HepG2 (cell line): ENCODE measurements around the gene SYP. TPM values are rescaled to one million over a fixed set of nuclear protein-coding genes. Genes with fewer than 3 reads are reported as not detected.
A peak's percentile ranks its signal among the peaks of the same experiment; 100 is the strongest.

ENCODE experiments used
- HNF4G ChIP-seq, 2 experiments: sonication (generic) in 1 of 2; formaldehyde crosslinking in 1 of 2; IDR thresholded peaks; 2 replicates each; pipeline versions ENCODE4 v1.4.0 to v1.6.1; 2011 to 2020; ENCODE audit warnings: borderline replicate concordance in 2 of 2, low read depth in 2 of 2, mild to moderate bottlenecking in 2 of 2, low read length in 1 of 2, missing genetic modification reagents in 1 of 2, moderate library complexity in 1 of 2
- ISL2 ChIP-seq: sonication (generic); formaldehyde crosslinking; IDR thresholded peaks from 2 replicates; pipeline ENCODE4 v1.5.0; 2020; ENCODE audit warnings: missing genetic modification reagents
- MXI1 ChIP-seq: IDR thresholded peaks from 3 replicates; pipeline ENCODE4 v1.6.1; 2012; ENCODE audit warnings: low read depth, low read length, inconsistent platforms, borderline replicate concordance
- RELA ChIP-seq: sonication (generic); formaldehyde crosslinking; IDR thresholded peaks from 2 replicates; pipeline ENCODE4 v1.4.0; 2020; ENCODE audit warnings: missing genetic modification reagents
- ZNF232 ChIP-seq: sonication (generic); formaldehyde crosslinking; IDR thresholded peaks from 2 replicates; pipeline ENCODE4 v1.4.0; 2020; ENCODE audit warnings: missing genetic modification reagents, borderline replicate concordance
- ZNF367 ChIP-seq: sonication (generic); formaldehyde crosslinking; IDR thresholded peaks from 2 replicates; pipeline ENCODE4 v1.4.0; 2020; ENCODE audit warnings: missing genetic modification reagents, borderline replicate concordance
- ZNF44 ChIP-seq: sonication (generic); formaldehyde crosslinking; IDR thresholded peaks from 2 replicates; pipeline ENCODE4 v1.5.1; 2020; ENCODE audit warnings: mild to moderate bottlenecking, missing genetic modification reagents
- ZNF607 ChIP-seq: sonication (generic); formaldehyde crosslinking; IDR thresholded peaks from 2 replicates; pipeline ENCODE4 v1.5.1; 2020; ENCODE audit warnings: missing genetic modification reagents, mild to moderate bottlenecking, borderline replicate concordance
- ZNF619 ChIP-seq: sonication (generic); formaldehyde crosslinking; IDR thresholded peaks from 2 replicates; pipeline ENCODE4 v1.4.0; 2020; ENCODE audit warnings: mild to moderate bottlenecking, missing genetic modification reagents
- ZNF670 ChIP-seq: sonication (generic); formaldehyde crosslinking; IDR thresholded peaks from 2 replicates; pipeline ENCODE4 v1.8.0; 2022; ENCODE audit warnings: mild to moderate bottlenecking, missing genetic modification reagents, borderline replicate concordance
- polyA plus RNA-seq, 8 experiments: library from polyadenylated mRNA; depleted of rRNA in 3 of 8; stranded (reverse) in 7 of 8; unstranded in 1 of 8; fragments of >200 nt; fragmentation: Illumina TruSeq in 4 of 8; extraction: Trizol in 4 of 8; gene quantifications; 2 replicates each; pipeline versions ENCODE4 v1.2.1 to v1.2.3, GENCODE V29; 2011 to 2016; ENCODE audit warnings: low read depth in 4 of 8, missing spikeins in 1 of 8, mixed read lengths in 1 of 8; ENCODE audit not compliant: insufficient read depth in 1 of 8
- total RNA-seq, 5 experiments: library from RNA; depleted of rRNA; stranded (reverse); fragments of >200 nt; fragmentation: Illumina TruSeq; extraction: Trizol; gene quantifications; 2 replicates each; pipeline ENCODE4 v1.2.3, GENCODE V29; 2016; ENCODE audit warnings: low read depth in 1 of 5
- TF ChIP-seq, protein P1 (sequence below): sonication (generic); formaldehyde crosslinking; conservative IDR thresholded peaks from 2 replicates; pipeline ENCODE4 v1.4.0; 2020; ENCODE audit warnings: mild to moderate bottlenecking, missing genetic modification reagents, moderate library complexity
- TF ChIP-seq, protein P2 (sequence below): sonication (generic); formaldehyde crosslinking; conservative IDR thresholded peaks from 2 replicates; pipeline ENCODE4 v1.8.0; 2022; ENCODE audit warnings: mild to moderate bottlenecking, moderate library complexity, missing genetic modification reagents
- TF ChIP-seq, protein P3 (sequence below), 2 experiments: sonication (generic) in 1 of 2; formaldehyde crosslinking in 1 of 2; IDR thresholded peaks; 2 replicates each; pipeline versions ENCODE4 v1.5.1 to v1.6.1; 2011 to 2020; ENCODE audit warnings: borderline replicate concordance in 1 of 2, low read depth in 1 of 2, low read length in 1 of 2, mild to moderate bottlenecking in 1 of 2, missing genetic modification reagents in 1 of 2, moderate library complexity in 1 of 2
- TF ChIP-seq, protein P4 (sequence below): fragments of 450-650 bp; IDR thresholded peaks from 2 replicates; pipeline ENCODE4 v1.6.1; 2016

Gene SYP
- total and polyA plus RNA-seq, 2 of the 13 experiments (the other 11 are each of a cell fraction or from before 2014, with no cell fraction given), result 2.0 to 2.5 TPM

DNA sequence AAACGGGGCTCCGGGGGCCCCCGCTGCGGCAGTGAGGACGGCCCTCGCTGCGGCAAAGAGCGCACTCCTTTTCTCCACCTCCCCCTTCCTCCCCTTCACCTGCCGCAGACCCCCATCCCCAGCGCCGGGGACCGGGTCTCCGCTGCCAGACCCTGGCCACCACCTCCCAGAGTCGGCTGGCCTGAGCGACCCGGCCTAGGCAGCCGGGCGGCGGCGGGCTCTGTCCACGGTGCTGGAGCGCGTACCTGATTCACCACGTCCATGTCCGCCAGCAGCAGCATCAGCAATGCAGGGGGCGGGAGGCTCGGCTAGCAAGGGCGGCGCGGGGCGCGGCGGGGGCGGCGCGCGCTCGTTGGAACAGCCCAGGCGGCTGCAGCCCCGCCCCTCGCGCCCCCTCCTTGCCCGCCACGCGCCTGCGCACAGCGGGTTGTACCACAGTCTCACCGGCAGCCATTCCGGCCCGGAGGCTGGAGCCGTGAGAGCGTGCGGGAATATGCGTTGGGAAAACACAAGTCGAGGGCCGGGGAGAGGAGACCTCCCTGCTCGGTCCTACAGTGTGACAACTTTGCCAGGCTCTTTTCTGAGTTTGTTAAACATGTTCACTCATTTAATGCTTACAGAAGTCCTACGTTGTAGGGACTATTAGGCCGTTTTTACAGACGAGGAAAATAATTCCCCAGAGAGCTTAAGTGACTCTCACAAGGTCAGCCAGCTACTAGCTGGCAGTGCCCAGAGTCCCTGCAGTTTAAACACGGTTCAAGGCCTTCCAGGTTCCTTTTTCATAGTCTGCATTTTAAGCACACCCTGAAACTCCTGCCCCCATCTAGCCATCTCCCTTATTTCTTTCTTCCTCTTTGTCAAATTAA is at the start of gene SYP (continued):
- TF ChIP-seq, protein P1, sequence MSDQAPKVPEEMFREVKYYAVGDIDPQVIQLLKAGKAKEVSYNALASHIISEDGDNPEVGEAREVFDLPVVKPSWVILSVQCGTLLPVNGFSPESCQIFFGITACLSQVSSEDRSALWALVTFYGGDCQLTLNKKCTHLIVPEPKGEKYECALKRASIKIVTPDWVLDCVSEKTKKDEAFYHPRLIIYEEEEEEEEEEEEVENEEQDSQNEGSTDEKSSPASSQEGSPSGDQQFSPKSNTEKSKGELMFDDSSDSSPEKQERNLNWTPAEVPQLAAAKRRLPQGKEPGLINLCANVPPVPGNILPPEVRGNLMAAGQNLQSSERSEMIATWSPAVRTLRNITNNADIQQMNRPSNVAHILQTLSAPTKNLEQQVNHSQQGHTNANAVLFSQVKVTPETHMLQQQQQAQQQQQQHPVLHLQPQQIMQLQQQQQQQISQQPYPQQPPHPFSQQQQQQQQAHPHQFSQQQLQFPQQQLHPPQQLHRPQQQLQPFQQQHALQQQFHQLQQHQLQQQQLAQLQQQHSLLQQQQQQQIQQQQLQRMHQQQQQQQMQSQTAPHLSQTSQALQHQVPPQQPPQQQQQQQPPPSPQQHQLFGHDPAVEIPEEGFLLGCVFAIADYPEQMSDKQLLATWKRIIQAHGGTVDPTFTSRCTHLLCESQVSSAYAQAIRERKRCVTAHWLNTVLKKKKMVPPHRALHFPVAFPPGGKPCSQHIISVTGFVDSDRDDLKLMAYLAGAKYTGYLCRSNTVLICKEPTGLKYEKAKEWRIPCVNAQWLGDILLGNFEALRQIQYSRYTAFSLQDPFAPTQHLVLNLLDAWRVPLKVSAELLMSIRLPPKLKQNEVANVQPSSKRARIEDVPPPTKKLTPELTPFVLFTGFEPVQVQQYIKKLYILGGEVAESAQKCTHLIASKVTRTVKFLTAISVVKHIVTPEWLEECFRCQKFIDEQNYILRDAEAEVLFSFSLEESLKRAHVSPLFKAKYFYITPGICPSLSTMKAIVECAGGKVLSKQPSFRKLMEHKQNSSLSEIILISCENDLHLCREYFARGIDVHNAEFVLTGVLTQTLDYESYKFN (CRISPR knock-in tag), result no peak; the same call in 1 of the 2 replicates
- no peak for TF ChIP-seq ZNF619 (CRISPR knock-in tag)
- TF ChIP-seq, protein P2, sequence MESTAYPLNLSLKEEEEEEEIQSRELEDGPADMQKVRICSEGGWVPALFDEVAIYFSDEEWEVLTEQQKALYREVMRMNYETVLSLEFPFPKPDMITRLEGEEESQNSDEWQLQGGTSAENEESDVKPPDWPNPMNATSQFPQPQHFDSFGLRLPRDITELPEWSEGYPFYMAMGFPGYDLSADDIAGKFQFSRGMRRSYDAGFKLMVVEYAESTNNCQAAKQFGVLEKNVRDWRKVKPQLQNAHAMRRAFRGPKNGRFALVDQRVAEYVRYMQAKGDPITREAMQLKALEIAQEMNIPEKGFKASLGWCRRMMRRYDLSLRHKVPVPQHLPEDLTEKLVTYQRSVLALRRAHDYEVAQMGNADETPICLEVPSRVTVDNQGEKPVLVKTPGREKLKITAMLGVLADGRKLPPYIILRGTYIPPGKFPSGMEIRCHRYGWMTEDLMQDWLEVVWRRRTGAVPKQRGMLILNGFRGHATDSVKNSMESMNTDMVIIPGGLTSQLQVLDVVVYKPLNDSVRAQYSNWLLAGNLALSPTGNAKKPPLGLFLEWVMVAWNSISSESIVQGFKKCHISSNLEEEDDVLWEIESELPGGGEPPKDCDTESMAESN, result peak; percentile 78; the same call in 1 of the 2 replicates
- no peak; the same call in 1 of the 2 replicates for TF ChIP-seq ZNF367 (CRISPR knock-in tag)
- TF ChIP-seq, protein P3, sequence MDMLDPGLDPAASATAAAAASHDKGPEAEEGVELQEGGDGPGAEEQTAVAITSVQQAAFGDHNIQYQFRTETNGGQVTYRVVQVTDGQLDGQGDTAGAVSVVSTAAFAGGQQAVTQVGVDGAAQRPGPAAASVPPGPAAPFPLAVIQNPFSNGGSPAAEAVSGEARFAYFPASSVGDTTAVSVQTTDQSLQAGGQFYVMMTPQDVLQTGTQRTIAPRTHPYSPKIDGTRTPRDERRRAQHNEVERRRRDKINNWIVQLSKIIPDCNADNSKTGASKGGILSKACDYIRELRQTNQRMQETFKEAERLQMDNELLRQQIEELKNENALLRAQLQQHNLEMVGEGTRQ (IDR thresholded peaks at IDR 0.05; ENCODE audit: low read depth, low read length), result no peak
- TF ChIP-seq, protein P3 (CRISPR knock-in tag; IDR thresholded peaks at IDR 0.05; ENCODE audit: borderline replicate concordance), result no peak
- 0 out of 2 replicates have a peak, but pooled peaks have one; percentile 40 for TF ChIP-seq ISL2
- no peak for TF ChIP-seq RELA
- peak; percentile 74; the same call in 1 of the 2 replicates for TF ChIP-seq ZNF232
- TF ChIP-seq, protein P4, sequence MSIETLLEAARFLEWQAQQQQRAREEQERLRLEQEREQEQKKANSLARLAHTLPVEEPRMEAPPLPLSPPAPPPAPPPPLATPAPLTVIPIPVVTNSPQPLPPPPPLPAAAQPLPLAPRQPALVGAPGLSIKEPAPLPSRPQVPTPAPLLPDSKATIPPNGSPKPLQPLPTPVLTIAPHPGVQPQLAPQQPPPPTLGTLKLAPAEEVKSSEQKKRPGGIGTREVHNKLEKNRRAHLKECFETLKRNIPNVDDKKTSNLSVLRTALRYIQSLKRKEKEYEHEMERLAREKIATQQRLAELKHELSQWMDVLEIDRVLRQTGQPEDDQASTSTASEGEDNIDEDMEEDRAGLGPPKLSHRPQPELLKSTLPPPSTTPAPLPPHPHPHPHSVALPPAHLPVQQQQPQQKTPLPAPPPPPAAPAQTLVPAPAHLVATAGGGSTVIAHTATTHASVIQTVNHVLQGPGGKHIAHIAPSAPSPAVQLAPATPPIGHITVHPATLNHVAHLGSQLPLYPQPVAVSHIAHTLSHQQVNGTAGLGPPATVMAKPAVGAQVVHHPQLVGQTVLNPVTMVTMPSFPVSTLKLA, result no peak
- TF ChIP-seq HNF4G (IDR thresholded peaks at IDR 0.05; ENCODE audit: borderline replicate concordance, low read depth, low read length), result 0 out of 2 replicates have a peak, but pooled peaks have one; percentile 3
- TF ChIP-seq HNF4G (CRISPR knock-in tag; IDR thresholded peaks at IDR 0.05; ENCODE audit: borderline replicate concordance, low read depth), result peak; percentile 28; the same call in 1 of the 2 replicates
- 0 out of 2 replicates have a peak, but pooled peaks have one; percentile 56 for TF ChIP-seq ZNF670
- peak; percentile 90; the same call in 2 of the 3 replicates for TF ChIP-seq MXI1
- no peak for TF ChIP-seq ZNF44
- peak; percentile 91; the same call in 1 of the 2 replicates for TF ChIP-seq ZNF607 (CRISPR knock-in tag)
